Activated CD4-positive, alpha-beta T cell treated with anti-CD3 and anti-CD28 coated beads, Interleukin-2, amount 10 ng/mL, durations not matched to agents 7 days and 5 days (primary cell): ENCODE data around the gene ADAM22. TPM values are rescaled to one million over a fixed set of nuclear protein-coding genes. Genes with fewer than 3 reads are reported as not detected.

Source experiments
- CTCF ChIA-PET: fragments of 350-600 bp; sonication (Branson Sonifier 250); formaldehyde crosslinking; loops from one replicate; lab custom pipeline; 2021; ENCODE audit warnings: antibody characterized with exemption; lab: Charles Lee
- POLR2A ChIA-PET: fragments of 350-600 bp; sonication (Branson Sonifier 250); formaldehyde crosslinking; loops from one replicate; lab custom pipeline; 2021; ENCODE audit warnings: antibody characterized with exemption; lab: Charles Lee
- DNase-seq: peaks from one replicate; pipeline ENCODE4 v3.0.0-alpha.2; 2020
- H3K27ac Mint-ChIP-seq: one replicate; pipeline ENCODE4 v1.8.0; 2021; ENCODE audit warnings: mild to moderate bottlenecking, moderate library complexity, mixed read lengths
- H3K27me3 Mint-ChIP-seq: one replicate; pipeline ENCODE4 v1.8.0; 2021; ENCODE audit warnings: mixed read lengths
- H3K36me3 Mint-ChIP-seq: one replicate; pipeline ENCODE4 v1.8.0; 2021; ENCODE audit warnings: low read depth, mixed read lengths
- H3K4me1 Mint-ChIP-seq: one replicate; pipeline ENCODE4 v1.8.0; 2021; ENCODE audit warnings: mixed read lengths
- H3K4me3 Mint-ChIP-seq: one replicate; pipeline ENCODE4 v1.8.0; 2021; ENCODE audit warnings: mild to moderate bottlenecking, moderate library complexity, mixed read lengths
- H3K9me3 Mint-ChIP-seq: one replicate; pipeline ENCODE4 v1.8.0; 2021; ENCODE audit warnings: mixed read lengths
- total RNA-seq, 2 experiments: library from RNA; stranded (reverse); gene quantifications; one replicate each; pipeline ENCODE4 v1.2.3, GENCODE V29; 2021

The ADAM22 gene
- total RNA-seq, 2 experiments from 2014 or later = 0.96 to 1.1 TPM

DNA sequence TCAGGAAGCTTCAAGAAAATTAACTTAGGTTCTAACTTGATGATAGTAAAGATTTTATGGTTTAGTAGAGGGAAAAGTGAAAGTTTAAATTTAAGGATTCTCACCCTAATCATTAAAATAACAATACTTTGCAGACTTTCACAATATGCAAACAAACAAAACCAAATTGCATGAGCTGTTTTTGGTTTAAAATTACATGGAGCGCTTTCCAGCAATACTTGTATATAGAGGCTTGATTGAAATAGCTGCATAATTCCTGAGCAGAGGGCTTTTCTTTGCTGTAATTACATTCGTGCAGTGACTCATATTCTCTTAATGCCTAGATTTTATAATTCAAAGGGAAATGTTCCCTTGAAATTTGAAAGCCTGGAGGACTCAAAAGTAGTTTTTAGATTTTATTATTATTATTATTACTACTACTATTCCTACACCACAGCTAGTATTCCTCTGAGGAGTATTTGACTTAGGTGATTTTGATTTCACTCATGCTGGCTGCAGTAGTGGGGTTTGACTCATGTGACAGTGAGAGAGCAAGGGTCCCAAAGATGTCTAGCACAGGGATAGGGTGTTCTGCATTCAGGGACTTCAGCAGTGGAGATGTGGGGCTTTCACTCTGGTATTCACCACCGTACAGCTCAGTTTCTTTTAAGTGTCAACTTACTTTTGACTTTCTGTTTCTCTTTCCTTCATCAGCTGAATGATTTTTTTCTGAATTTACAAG is 138.1 kb downstream of the ADAM22 start:
- Mint-ChIP-seq H3K27ac (no peak overlapping the region), H3K36me3 (no peaks in the 10 kb centered on the region), H3K9me3 (no peaks in the 10 kb centered on the region), H3K4me1 (peaks cover 8% of the 10 kb centered on the region), H3K4me3 (no peak overlapping the region), H3K27me3 (no peaks in the 10 kb centered on the region)
- no peak for DNase-seq
- CTCF ChIA-PET = no interaction called here
- POLR2A ChIA-PET = no interaction called here

- ChIA-PET CTCF (no interaction called here), POLR2A (no interaction called here)
- no peaks in the 10 kb centered on the region for H3K9me3 Mint-ChIP-seq
- H3K27ac Mint-ChIP-seq = no peak overlapping the region
- H3K4me3 Mint-ChIP-seq = no peak overlapping the region
- no peaks in the 10 kb centered on the region for H3K27me3 Mint-ChIP-seq
- no peaks in the 10 kb centered on the region for H3K36me3 Mint-ChIP-seq
- H3K4me1 Mint-ChIP-seq = peaks cover 8% of the 10 kb centered on the region
- no peak for DNase-seq
These were observed 138.6 kb downstream of the ADAM22 start for GRCh38 chr7:88072715-88073055.

- no peaks in the 10 kb centered on the region for H3K27me3 Mint-ChIP-seq
- H3K4me1 Mint-ChIP-seq = peaks cover 8% of the 10 kb centered on the region
- ChIA-PET POLR2A (no interaction called here), CTCF (no interaction called here)
- no peak overlapping the region for H3K27ac Mint-ChIP-seq
- no peaks in the 10 kb centered on the region for H3K36me3 Mint-ChIP-seq
- no peaks in the 10 kb centered on the region for H3K9me3 Mint-ChIP-seq
- DNase-seq = no peak
- H3K4me3 Mint-ChIP-seq = no peak overlapping the region
These were observed 139.6 kb downstream of the ADAM22 start for GRCh38 chr7:88073626-88074025.

DNA sequence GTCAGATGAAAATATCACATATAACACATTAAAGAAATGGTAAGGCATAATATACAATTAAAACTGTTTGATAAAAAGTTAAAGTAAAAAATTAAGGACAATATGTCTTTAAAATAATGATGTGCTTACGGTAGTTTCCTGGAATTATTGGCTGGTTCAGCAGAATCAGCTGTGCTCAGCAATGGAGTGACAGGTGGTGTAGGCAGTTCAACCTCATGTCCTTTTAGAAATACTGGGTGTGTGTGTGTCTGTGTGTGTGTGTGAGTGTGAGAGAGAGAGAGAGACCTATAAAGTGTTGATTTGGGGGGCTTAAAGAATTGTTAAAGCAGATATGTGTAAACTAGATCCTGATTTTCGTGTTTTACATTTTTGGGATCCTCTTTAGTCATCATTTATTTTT is 141.2 kb downstream of the ADAM22 start:
- Mint-ChIP-seq H3K27ac (no peak overlapping the region), H3K27me3 (no peaks in the 10 kb centered on the region), H3K9me3 (no peaks in the 10 kb centered on the region), H3K4me3 (no peak overlapping the region), H3K4me1 (peaks cover 8% of the 10 kb centered on the region), H3K36me3 (no peaks in the 10 kb centered on the region)
- DNase-seq = no peak
- CTCF ChIA-PET = no interaction called here
- POLR2A ChIA-PET = no interaction called here

GRCh38 chr7:88083883-88084282 is 149.8 kb downstream of the ADAM22 start:
- H3K9me3 Mint-ChIP-seq = no peaks in the 10 kb centered on the region
- POLR2A ChIA-PET = no interaction called here
- no peaks in the 10 kb centered on the region for H3K27me3 Mint-ChIP-seq
- H3K27ac Mint-ChIP-seq = no peak overlapping the region
- no peaks in the 10 kb centered on the region for H3K4me1 Mint-ChIP-seq
- CTCF ChIA-PET = no interaction called here
- H3K36me3 Mint-ChIP-seq = no peaks in the 10 kb centered on the region
- DNase-seq = no peak
- no peak overlapping the region for H3K4me3 Mint-ChIP-seq

DNA sequence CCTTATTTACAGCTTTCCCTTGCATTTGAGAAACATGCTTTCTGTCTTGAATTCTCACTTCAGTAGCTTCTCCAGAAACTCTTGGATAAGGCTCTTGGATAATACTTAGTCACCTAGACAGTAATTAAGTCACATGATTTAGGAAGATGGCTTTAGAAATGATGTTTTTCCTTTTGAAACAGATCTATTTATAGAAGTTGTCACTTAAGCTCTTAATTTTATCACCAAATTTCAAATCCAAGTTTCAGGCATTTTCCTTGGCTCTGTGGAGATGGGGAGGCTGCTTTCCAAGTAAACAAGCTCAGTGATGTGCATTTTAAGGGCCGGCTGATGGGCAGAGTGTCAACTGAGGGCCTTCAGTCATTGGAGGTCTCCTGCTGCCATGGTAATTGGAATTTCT is 155.5 kb downstream of the ADAM22 start:
- Mint-ChIP-seq H3K36me3 (no peaks in the 10 kb centered on the region), H3K27ac (no peak overlapping the region), H3K27me3 (peaks cover 3% of the 10 kb centered on the region), H3K9me3 (no peaks in the 10 kb centered on the region), H3K4me1 (peaks cover 4% of the 10 kb centered on the region), H3K4me3 (no peak overlapping the region)
- CTCF ChIA-PET = interaction anchor here (0.5 to 1.8 kb wide), 3 partner anchors 11 to 46 kb away, joined by 3 to 5 read pairs (median 4); no protein-coding TSS in a partner anchor
- POLR2A ChIA-PET = interaction anchor here (0.6 kb wide), 1 partner anchor 266 kb away, joined by 3 read pairs; no protein-coding TSS in a partner anchor
- no peak for DNase-seq

GRCh38 chr7:88090240-88090639 is 156.2 kb downstream of the ADAM22 start:
- Mint-ChIP-seq H3K27ac (no peak overlapping the region), H3K27me3 (peaks cover 3% of the 10 kb centered on the region), H3K9me3 (no peaks in the 10 kb centered on the region), H3K4me1 (peaks cover 4% of the 10 kb centered on the region), H3K4me3 (no peak overlapping the region), H3K36me3 (no peaks in the 10 kb centered on the region)
- CTCF ChIA-PET = interaction anchor here (1.3 to 1.8 kb wide), 2 partner anchors 11 to 13 kb away, joined by 4 to 5 read pairs; no protein-coding TSS in a partner anchor
- DNase-seq = no peak
- POLR2A ChIA-PET = no interaction called here

GRCh38 chr7:88090671-88091070 is 156.6 kb downstream of the ADAM22 start:
- DNase-seq = no peak
- no peak overlapping the region for H3K27ac Mint-ChIP-seq
- CTCF ChIA-PET = no interaction called here
- H3K36me3 Mint-ChIP-seq = no peaks in the 10 kb centered on the region
- H3K4me3 Mint-ChIP-seq = no peak overlapping the region
- POLR2A ChIA-PET = no interaction called here
- H3K4me1 Mint-ChIP-seq = peaks cover 4% of the 10 kb centered on the region
- no peaks in the 10 kb centered on the region for H3K9me3 Mint-ChIP-seq
- peaks cover 3% of the 10 kb centered on the region for H3K27me3 Mint-ChIP-seq

DNA sequence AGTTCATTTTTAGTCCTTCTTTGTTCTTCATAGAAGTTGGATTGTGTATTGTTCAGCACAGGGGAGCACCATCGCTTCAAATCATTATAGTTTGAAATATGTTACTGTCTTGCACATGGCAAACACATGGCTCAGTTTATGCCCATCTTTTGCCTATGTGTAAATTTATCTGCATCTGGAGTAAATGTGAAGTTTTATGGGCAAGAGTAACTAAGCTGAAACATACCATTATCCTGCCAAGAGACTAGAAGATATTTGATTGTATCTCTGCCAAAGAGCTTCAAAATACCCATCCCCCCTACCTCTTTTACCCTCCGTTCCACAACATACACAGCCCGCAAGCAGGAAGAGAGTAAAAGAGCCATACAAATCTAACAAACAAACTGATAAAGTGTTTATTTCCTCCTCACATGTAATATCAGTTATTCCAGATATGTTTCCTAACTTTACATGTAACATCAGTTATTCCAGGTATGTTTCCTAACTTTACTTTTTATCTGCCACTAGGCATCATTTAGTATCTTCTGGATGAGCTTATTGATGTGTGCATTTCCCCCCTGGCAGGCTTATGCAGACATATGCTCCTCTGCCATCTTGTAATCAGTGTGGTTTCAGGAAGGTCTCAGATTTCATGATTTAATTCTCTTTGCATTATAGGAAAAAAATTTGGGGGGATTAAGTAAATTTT is 158.1 kb downstream of the ADAM22 start:
- peaks cover 4% of the 10 kb centered on the region for H3K4me1 Mint-ChIP-seq
- H3K27ac Mint-ChIP-seq = no peak overlapping the region
- ChIA-PET CTCF (no interaction called here), POLR2A (no interaction called here)
- no peaks in the 10 kb centered on the region for H3K36me3 Mint-ChIP-seq
- peaks cover 3% of the 10 kb centered on the region for H3K27me3 Mint-ChIP-seq
- no peak overlapping the region for H3K4me3 Mint-ChIP-seq
- no peaks in the 10 kb centered on the region for H3K9me3 Mint-ChIP-seq
- DNase-seq = no peak

- Mint-ChIP-seq H3K27me3 (peaks cover 3% of the 10 kb centered on the region), H3K27ac (no peak overlapping the region)
- CTCF ChIA-PET = no interaction called here
These were observed 158.6 kb downstream of the ADAM22 start for GRCh38 chr7:88092676-88092999.

GRCh38 chr7:88101769-88102168 is 167.7 kb downstream of the ADAM22 start:
- Mint-ChIP-seq H3K9me3 (no peaks in the 10 kb centered on the region), H3K4me1 (no peaks in the 10 kb centered on the region), H3K36me3 (no peaks in the 10 kb centered on the region), H3K27ac (no peak overlapping the region), H3K27me3 (peaks cover 4% of the 10 kb centered on the region), H3K4me3 (no peak overlapping the region)
- DNase-seq = no peak
- ChIA-PET POLR2A (no interaction called here), CTCF (no interaction called here)

More at GRCh38 chr7:88092676-88092999, 158.6 kb downstream of the ADAM22 start:
- DNase-seq = no peak
- no peaks in the 10 kb centered on the region for H3K9me3 Mint-ChIP-seq
- H3K36me3 Mint-ChIP-seq = no peaks in the 10 kb centered on the region
- H3K4me1 Mint-ChIP-seq = peaks cover 4% of the 10 kb centered on the region
- POLR2A ChIA-PET = no interaction called here
- H3K4me3 Mint-ChIP-seq = no peak overlapping the region

DNA sequence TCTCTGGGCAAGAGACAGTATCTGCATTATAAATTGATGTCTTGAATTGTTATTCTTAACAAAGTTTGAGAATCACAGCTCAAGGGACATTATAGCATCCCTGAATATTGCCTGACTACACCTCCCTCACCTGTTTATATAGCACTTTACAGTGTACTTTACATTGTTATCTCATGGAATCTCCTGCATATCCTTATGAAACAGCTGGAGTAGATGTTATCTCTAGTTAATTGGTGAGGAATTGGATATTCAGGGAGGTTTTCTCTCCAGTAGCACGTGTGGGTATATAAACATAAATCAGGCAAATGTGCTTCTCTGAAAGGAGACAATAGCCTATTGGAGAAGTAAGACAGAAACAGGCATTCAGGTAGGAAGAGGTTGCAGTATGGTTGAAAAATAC is 168.6 kb downstream of the ADAM22 start:
- POLR2A ChIA-PET = no interaction called here
- no peak overlapping the region for H3K27ac Mint-ChIP-seq
- DNase-seq = no peak
- no peaks in the 10 kb centered on the region for H3K9me3 Mint-ChIP-seq
- H3K4me1 Mint-ChIP-seq = no peaks in the 10 kb centered on the region
- CTCF ChIA-PET = no interaction called here
- no peak overlapping the region for H3K4me3 Mint-ChIP-seq
- peaks cover 4% of the 10 kb centered on the region for H3K27me3 Mint-ChIP-seq
- no peaks in the 10 kb centered on the region for H3K36me3 Mint-ChIP-seq

GRCh38 chr7:88104732-88105131 is 170.7 kb downstream of the ADAM22 start:
- no peaks in the 10 kb centered on the region for H3K36me3 Mint-ChIP-seq
- H3K4me1 Mint-ChIP-seq = no peaks in the 10 kb centered on the region
- no peaks in the 10 kb centered on the region for H3K27me3 Mint-ChIP-seq
- H3K4me3 Mint-ChIP-seq = no peak overlapping the region
- POLR2A ChIA-PET = no interaction called here
- H3K27ac Mint-ChIP-seq = no peak overlapping the region
- H3K9me3 Mint-ChIP-seq = no peaks in the 10 kb centered on the region
- CTCF ChIA-PET = no interaction called here
- no peak for DNase-seq
